Keratinocyte (primary cell): Measurements from ENCODE around the gene VWDE.

ENCODE experiments used
- EZH2 ChIP-seq: IDR thresholded peaks from one replicate; pipeline ENCODE4 v1.6.1; 2012; ENCODE audit warnings: inconsistent platforms, mild to moderate bottlenecking, low read length, moderate library complexity
- TF ChIP-seq, protein P1 (sequence below), 3 experiments: IDR thresholded peaks in 1 of 3; conservative IDR thresholded peaks in 1 of 3; optimal IDR thresholded peaks in 1 of 3; 2 replicates in 2 of 3; 3 replicates in 1 of 3; pipeline versions ENCODE3 to v1.5.1; 2011; ENCODE audit warnings: low read length in 3 of 3, mild to moderate bottlenecking in 3 of 3, moderate library complexity in 2 of 3, control low read depth in 1 of 3, inconsistent platforms in 1 of 3; ENCODE audit not compliant: insufficient read depth in 2 of 3; ENCODE audit errors: extremely low read depth in 1 of 3

DNA sequence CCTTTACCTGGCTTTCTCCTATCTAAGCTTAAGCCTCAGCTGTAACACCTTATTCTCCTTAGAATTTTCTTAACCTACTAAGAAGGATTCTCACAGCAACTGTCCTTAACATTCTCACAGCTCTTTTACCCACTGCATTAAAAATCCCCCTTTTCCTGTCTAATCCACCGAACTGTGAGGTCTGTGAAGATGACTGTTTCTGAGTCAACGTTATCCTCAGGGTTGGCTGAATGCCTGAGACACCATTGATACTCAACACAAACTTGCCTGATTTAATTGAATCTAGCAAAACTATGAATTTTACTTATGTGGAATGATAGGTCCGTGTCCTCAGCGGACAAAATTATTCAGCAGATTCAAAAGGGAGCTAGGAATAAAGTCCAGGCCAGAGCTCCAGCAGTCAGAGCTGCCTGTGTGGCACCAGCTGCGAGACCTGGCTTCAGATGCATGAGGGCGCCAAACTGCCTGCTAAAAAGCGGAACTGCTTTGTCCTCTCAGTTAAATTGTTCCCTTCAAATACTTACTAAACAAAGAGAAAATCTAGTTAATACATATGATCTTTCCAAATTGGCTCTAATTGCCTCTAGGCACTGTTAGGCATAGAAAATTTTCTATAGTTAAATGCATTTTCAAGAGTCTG, 33.4 kb upstream of the VWDE start:
- TF ChIP-seq, protein P1, sequence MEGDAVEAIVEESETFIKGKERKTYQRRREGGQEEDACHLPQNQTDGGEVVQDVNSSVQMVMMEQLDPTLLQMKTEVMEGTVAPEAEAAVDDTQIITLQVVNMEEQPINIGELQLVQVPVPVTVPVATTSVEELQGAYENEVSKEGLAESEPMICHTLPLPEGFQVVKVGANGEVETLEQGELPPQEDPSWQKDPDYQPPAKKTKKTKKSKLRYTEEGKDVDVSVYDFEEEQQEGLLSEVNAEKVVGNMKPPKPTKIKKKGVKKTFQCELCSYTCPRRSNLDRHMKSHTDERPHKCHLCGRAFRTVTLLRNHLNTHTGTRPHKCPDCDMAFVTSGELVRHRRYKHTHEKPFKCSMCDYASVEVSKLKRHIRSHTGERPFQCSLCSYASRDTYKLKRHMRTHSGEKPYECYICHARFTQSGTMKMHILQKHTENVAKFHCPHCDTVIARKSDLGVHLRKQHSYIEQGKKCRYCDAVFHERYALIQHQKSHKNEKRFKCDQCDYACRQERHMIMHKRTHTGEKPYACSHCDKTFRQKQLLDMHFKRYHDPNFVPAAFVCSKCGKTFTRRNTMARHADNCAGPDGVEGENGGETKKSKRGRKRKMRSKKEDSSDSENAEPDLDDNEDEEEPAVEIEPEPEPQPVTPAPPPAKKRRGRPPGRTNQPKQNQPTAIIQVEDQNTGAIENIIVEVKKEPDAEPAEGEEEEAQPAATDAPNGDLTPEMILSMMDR (optimal IDR thresholded peaks at IDR 0.05 in 1 of 3, IDR thresholded peaks at IDR 0.05 in 1 of 3, conservative IDR thresholded peaks at IDR 0.05 in 1 of 3; ENCODE audit: extremely low read depth in 1 of 3, insufficient read depth in 2 of 3, low read length in 3 of 3): peak in 1 of 3 experiments; percentile 35
- TF ChIP-seq EZH2: no peak
